Lower leg skin (tissue), 3 donors: Measurements from ENCODE around the gene EIF4G1.

Experiments
- CTCF ChIP-seq, 3 donors: fragments of 450-650 bp; IDR thresholded peaks; one replicate each; pipeline ENCODE4 v1.5.1; 2016; ENCODE audit warnings: antibody characterized with exemption in 3 of 3, mild to moderate bottlenecking in 3 of 3, moderate library complexity in 2 of 3
- POLR2A ChIP-seq, 2 donors: fragments of 450-650 bp; IDR thresholded peaks; one replicate each; pipeline ENCODE4 v1.6.1; 2016 to 2017; ENCODE audit warnings: antibody characterized with exemption in 2 of 2, mild to moderate bottlenecking in 1 of 2, moderate library complexity in 1 of 2

DNA sequence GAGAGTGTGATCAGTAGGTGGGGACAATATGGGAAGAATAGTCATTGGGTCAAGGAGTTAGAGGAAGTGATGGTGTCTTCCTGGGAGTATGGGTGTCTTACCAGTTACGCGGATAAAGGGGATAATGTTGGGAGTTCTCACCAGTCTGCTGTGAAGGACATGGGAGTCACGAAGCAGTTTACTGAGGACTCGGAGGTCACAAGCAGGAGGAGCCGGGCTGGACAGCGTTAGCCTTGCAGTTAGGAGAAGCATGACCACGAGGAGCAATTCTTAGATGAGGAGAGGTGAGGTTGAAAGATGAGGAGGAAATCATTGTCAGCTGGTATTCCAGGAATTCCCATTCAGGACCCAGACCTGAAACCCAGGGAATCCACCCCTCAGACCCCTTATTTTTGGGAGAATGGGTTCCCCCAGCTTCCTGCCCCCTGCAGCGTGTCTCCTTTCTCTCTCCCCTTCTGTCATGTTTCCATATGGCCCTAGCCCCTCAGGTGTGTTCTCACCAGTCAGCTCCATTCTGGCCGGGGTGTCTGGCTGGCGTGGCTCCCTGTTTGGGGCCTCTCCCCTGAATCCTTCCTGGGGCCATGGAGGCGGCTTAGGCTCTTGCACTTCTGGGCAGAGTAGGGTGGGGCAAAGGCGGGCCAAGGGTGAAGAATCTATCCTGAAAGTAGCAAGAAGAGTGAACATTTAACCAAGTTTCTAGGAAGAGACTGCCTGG, 61.5 kb downstream of the EIF4G1 start:
- TF ChIP-seq POLR2A (IDR thresholded peaks at IDR 0.05) (no peak), CTCF (IDR thresholded peaks at IDR 0.05) (no peak)
